Upper lobe of left lung (tissue), 4 donors: ENCODE results near the gene BFSP2.

Source experiments
- CTCF ChIP-seq, 6 experiments: fragments of 450-650 bp in 4 of 6; fragments of 200-600 bp in 2 of 6; sonication (generic) in 2 of 6; IDR thresholded peaks; one replicate each; pipeline ENCODE4 v1.5.1; 2016 to 2019; ENCODE audit warnings: antibody characterized with exemption in 6 of 6
- EP300 ChIP-seq, 4 donors: sonication (generic); formaldehyde crosslinking; IDR thresholded peaks; one replicate each; pipeline ENCODE4 v1.5.1; 2017; ENCODE audit warnings: antibody characterized with exemption in 4 of 4, control low read depth in 2 of 4
- POLR2A ChIP-seq, 4 donors: fragments of 450-650 bp; IDR thresholded peaks; one replicate each; pipeline ENCODE4 v1.5.1; 2016 to 2017; ENCODE audit warnings: antibody characterized with exemption in 4 of 4, mild to moderate bottlenecking in 2 of 4

GRCh38 chr3:133388696-133389395 lies 11.0 kb upstream of the BFSP2 start:
- TF ChIP-seq CTCF (IDR thresholded peaks at IDR 0.05) (no peak), POLR2A (IDR thresholded peaks at IDR 0.05) (no peak), EP300 (IDR thresholded peaks at IDR 0.05) (no peak)
